ENCODE results near the gene ADAMTS15. TPM values are rescaled to one million over a fixed set of nuclear protein-coding genes. Genes with fewer than 3 reads are reported as not detected.

The ADAMTS15 gene
- total and polyA plus RNA-seq, 2 donors (not counting 1 experiment from before 2014, with no cell fraction given) = not detected

GRCh38 chr11:130513132-130513531 is 64.7 kb downstream of the ADAMTS15 start:
- ATAC-seq (ENCODE audit: low read depth) (no peak), DNase-seq (no peak)
- WGBS (ENCODE audit: insufficient coverage) = 16% methylated on average over 4 of the region's 4 CpGs
- Mint-ChIP-seq H3K4me3 (no peak overlapping the region), H3K9me3 (ENCODE audit: insufficient read depth) (peaks cover under 1% of the 10 kb centered on the region), H3K27ac (no peak overlapping the region), H3K27me3 (peaks cover 6% of the 10 kb centered on the region), H3K4me1 (no peaks in the 10 kb centered on the region)
- CTCF ChIA-PET = no interaction called here
- no peaks in the 10 kb centered on the region for H3K9me3 ChIP-seq (ENCODE audit: control extremely low read depth in 1 of 3, control insufficient read depth in 2 of 3, insufficient read depth in 1 of 3, low read length in 2 of 3)
- no peak overlapping the region for H3K27ac ChIP-seq (ENCODE audit: low read length in 2 of 2)
- H3K4me1 ChIP-seq (ENCODE audit: control insufficient read depth in 2 of 2, insufficient read depth in 2 of 2, low read length in 2 of 2) = no peaks in the 10 kb centered on the region
- TF ChIP-seq, protein P1, sequence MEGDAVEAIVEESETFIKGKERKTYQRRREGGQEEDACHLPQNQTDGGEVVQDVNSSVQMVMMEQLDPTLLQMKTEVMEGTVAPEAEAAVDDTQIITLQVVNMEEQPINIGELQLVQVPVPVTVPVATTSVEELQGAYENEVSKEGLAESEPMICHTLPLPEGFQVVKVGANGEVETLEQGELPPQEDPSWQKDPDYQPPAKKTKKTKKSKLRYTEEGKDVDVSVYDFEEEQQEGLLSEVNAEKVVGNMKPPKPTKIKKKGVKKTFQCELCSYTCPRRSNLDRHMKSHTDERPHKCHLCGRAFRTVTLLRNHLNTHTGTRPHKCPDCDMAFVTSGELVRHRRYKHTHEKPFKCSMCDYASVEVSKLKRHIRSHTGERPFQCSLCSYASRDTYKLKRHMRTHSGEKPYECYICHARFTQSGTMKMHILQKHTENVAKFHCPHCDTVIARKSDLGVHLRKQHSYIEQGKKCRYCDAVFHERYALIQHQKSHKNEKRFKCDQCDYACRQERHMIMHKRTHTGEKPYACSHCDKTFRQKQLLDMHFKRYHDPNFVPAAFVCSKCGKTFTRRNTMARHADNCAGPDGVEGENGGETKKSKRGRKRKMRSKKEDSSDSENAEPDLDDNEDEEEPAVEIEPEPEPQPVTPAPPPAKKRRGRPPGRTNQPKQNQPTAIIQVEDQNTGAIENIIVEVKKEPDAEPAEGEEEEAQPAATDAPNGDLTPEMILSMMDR (IDR thresholded peaks at IDR 0.05) = no peak
- TF ChIP-seq EZH2 (IDR thresholded peaks at IDR 0.05; ENCODE audit: borderline replicate concordance, insufficient read depth, low read depth, low read length, poor library complexity, severe bottlenecking) = no peak
- H2AFZ ChIP-seq (ENCODE audit: insufficient read depth, low read depth, low read length, poor library complexity, severe bottlenecking) = no peak overlapping the region
- H3K36me3 ChIP-seq (replicated peaks in 1 of 2; ENCODE audit: control extremely low read depth in 1 of 2, control insufficient read depth in 1 of 2, extremely low read depth in 1 of 2, insufficient read depth in 2 of 2, low read length in 1 of 2) = no peaks in the 10 kb centered on the region
- H3K79me2 ChIP-seq (ENCODE audit: control insufficient read depth, insufficient read depth, low read length) = no peaks in the 10 kb centered on the region
- H3K4me2 ChIP-seq (replicated peaks; ENCODE audit: low read depth, low read length, poor library complexity, severe bottlenecking) = no peak overlapping the region
- no peaks in the 10 kb centered on the region for H4K20me1 ChIP-seq (ENCODE audit: control insufficient read depth, insufficient read depth, low read length, poor library complexity, severe bottlenecking)
- POLR2A ChIA-PET = no interaction called here
- no peak overlapping the region for H3K4me3 ChIP-seq (ENCODE audit: control extremely low read depth in 1 of 5, extremely low read depth in 1 of 5, insufficient read depth in 1 of 5, low read depth in 2 of 5, low read length in 4 of 5)
- intact Hi-C loops (cut with micrococcal nuclease) = no loop called here
- H3K9ac ChIP-seq (ENCODE audit: low read length) = no peak overlapping the region
- peaks cover 0 to 2% (median 0%) of the 10 kb centered on the region in 4 experiments for H3K27me3 ChIP-seq (replicated peaks in 1 of 4; ENCODE audit: control extremely low read depth in 1 of 4, control insufficient read depth in 3 of 4, insufficient read depth in 4 of 4, low read length in 3 of 4)

DNA sequence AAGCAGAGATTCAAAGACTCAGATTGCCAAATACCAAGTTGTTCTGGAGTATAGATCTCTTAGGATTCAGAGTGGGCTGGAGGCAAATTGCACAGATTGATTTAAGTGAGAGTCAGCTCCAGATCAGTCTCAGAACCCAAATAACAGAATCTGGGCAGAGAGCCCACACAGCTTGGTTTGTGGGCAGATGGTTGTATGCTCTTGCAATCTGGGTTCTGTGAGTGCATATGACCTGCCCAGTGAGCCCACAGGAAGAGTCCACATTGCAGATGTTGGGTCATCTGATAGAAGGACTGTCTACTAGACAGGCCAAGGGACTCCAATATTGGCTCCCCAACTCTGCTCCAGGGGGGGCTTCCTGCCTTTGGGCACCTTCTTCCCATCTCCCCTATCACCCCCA is 65.9 kb downstream of the ADAMTS15 start:
- CTCF ChIA-PET = no interaction called here
- no peak for TF ChIP-seq EZH2 (IDR thresholded peaks at IDR 0.05; ENCODE audit: borderline replicate concordance, insufficient read depth, low read depth, low read length, poor library complexity, severe bottlenecking)
- TF ChIP-seq, protein P1 (IDR thresholded peaks at IDR 0.05) = no peak
- H3K4me1 ChIP-seq (ENCODE audit: control insufficient read depth in 2 of 2, insufficient read depth in 2 of 2, low read length in 2 of 2) = no peaks in the 10 kb centered on the region
- no peaks in the 10 kb centered on the region for H4K20me1 ChIP-seq (ENCODE audit: control insufficient read depth, insufficient read depth, low read length, poor library complexity, severe bottlenecking)
- H3K79me2 ChIP-seq (ENCODE audit: control insufficient read depth, insufficient read depth, low read length) = no peaks in the 10 kb centered on the region
- Mint-ChIP-seq H3K4me3 (no peak overlapping the region), H3K27me3 (peaks cover 6% of the 10 kb centered on the region), H3K4me1 (no peaks in the 10 kb centered on the region), H3K9me3 (ENCODE audit: insufficient read depth) (no peaks in the 10 kb centered on the region), H3K27ac (no peak overlapping the region)
- H2AFZ ChIP-seq (ENCODE audit: insufficient read depth, low read depth, low read length, poor library complexity, severe bottlenecking) = no peak overlapping the region
- no peak for DNase-seq
- H3K4me2 ChIP-seq (replicated peaks; ENCODE audit: low read depth, low read length, poor library complexity, severe bottlenecking) = no peak overlapping the region
- H3K9me3 ChIP-seq (ENCODE audit: control extremely low read depth in 1 of 3, control insufficient read depth in 2 of 3, insufficient read depth in 1 of 3, low read length in 2 of 3) = no peaks in the 10 kb centered on the region
- ATAC-seq (ENCODE audit: low read depth) = no peak
- peaks cover 0 to 2% (median 0%) of the 10 kb centered on the region in 4 experiments for H3K27me3 ChIP-seq (replicated peaks in 1 of 4; ENCODE audit: control extremely low read depth in 1 of 4, control insufficient read depth in 3 of 4, insufficient read depth in 4 of 4, low read length in 3 of 4)
- intact Hi-C loops (cut with micrococcal nuclease) = no loop called here
- POLR2A ChIA-PET = no interaction called here
- no peak overlapping the region for H3K4me3 ChIP-seq (ENCODE audit: control extremely low read depth in 1 of 5, extremely low read depth in 1 of 5, insufficient read depth in 1 of 5, low read depth in 2 of 5, low read length in 4 of 5)
- no peak overlapping the region for H3K27ac ChIP-seq (ENCODE audit: low read length in 2 of 2)
- no peaks in the 10 kb centered on the region for H3K36me3 ChIP-seq (replicated peaks in 1 of 2; ENCODE audit: control extremely low read depth in 1 of 2, control insufficient read depth in 1 of 2, extremely low read depth in 1 of 2, insufficient read depth in 2 of 2, low read length in 1 of 2)
- no peak overlapping the region for H3K9ac ChIP-seq (ENCODE audit: low read length)

Data from B cell (primary cell).